ENCODE data around the gene SRPK2.

DNA sequence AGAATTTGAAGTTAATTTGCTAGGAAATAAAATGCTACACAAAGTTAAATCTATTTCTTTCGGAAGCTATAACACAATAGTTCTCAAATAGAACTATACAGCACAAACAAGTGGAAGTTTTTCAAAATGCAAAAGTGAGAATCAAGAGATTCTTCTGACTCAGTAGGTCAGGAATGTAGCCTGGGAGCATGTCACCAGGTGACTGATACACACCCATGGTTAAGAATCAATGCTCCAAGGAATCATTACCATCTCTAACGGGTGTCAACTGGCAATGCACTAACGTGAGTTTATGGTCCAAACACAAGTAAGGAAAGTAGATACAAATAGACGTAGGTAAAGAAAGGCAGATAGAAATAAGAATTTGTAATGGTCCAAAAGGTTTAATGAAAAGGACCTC lies 170.5 kb downstream of the SRPK2 start:
- TF ChIP-seq EZH2phosphoT487 (IDR thresholded peaks at IDR 0.05; ENCODE audit: borderline replicate concordance, low read length): no peak
- TF ChIP-seq, protein P1, sequence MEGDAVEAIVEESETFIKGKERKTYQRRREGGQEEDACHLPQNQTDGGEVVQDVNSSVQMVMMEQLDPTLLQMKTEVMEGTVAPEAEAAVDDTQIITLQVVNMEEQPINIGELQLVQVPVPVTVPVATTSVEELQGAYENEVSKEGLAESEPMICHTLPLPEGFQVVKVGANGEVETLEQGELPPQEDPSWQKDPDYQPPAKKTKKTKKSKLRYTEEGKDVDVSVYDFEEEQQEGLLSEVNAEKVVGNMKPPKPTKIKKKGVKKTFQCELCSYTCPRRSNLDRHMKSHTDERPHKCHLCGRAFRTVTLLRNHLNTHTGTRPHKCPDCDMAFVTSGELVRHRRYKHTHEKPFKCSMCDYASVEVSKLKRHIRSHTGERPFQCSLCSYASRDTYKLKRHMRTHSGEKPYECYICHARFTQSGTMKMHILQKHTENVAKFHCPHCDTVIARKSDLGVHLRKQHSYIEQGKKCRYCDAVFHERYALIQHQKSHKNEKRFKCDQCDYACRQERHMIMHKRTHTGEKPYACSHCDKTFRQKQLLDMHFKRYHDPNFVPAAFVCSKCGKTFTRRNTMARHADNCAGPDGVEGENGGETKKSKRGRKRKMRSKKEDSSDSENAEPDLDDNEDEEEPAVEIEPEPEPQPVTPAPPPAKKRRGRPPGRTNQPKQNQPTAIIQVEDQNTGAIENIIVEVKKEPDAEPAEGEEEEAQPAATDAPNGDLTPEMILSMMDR (conservative IDR thresholded peaks at IDR 0.05; ENCODE audit: low read depth, low read length): no peak

Data from PC-3 (cell line).